ENCODE data around the gene TMA7B.
A peak's percentile ranks its signal among the peaks of the same experiment; 100 is the strongest.

TMA7B gene

DNA sequence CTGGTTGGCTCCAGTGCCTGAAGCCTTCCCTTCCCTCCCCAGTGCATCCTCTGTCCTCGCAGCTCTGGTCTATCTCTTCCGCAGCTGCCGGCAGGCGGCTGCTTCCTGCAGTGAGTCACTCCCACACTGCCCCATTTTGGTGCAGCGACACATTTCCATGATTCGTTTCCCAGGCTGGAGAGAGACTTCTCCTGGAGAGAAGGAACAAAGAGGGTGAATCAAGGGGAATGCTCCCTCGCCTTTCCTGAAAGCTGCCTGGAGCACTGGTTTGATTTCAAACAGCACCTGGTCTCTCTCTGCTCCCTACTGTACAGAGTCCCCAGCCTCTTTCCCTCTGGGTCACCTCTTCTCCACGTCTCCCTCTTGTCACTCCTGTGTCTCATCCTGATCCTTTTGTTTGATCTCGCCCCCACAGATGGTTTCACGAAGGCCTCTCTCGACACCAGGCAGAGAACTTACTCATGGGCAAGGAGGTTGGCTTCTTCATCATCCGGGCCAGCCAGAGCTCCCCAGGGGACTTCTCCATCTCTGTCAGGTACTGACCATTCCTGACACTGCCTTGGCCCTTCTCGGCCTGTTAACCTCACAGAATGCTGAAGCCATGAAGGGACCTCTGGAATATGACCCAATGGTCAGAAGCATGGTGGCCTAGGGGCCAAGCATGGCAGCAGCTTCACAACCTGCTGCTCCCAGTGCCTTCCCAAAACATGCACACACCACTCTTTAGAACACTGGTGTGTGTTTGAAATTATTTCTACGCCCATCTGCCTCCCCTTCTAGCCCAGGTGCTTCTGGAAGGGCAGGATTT lies at the start of gene TMA7B:
TMA7B (plus strand) TSS at position 758 of the 808 bp plus-strand sequence. CDS start 3,978 bp downstream, outside the sequence.
- no peak for DNase-seq (ENCODE audit: low read depth in 1 of 2, low spot score in 1 of 2)

DNA sequence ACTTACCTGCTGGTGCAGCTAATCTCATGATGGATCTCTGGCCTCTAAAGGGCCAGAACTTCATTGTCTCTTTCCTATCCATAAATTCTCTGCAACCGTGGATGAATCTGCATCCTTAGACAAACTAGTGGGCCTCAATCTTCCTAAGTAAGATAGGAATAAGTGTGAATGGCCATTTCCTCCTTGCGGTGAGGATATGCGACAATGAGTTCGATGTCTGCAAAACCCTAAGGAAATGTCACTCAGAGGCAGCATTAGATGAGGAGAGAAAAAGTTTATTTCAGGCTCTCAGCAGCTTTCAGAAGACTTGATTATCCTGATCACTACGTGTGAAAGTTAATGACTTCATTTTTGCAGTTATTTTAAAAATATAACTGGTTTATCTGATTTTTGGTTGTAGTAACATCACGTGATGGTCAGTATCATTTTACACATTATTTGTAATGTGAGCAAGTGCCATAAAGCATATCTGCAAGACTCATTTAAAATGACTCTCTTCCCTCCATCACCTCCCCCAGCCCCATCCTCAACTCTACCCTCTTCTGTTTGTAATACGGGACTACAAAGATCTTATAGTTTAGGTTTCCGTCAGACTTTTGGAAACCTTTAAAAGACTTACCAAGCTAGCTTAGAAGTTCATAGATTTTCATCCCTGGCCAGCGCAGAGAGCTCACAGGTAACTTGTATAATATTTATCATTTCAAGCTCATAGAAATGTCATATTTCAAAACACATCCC lies 49.2 kb upstream of the TMA7B start:
- no peak for DNase-seq (ENCODE audit: low read depth in 1 of 2, low spot score in 1 of 2)

GRCh38 chr22:39913321-39913720 lies 46.9 kb upstream of the TMA7B start:
- no peak for DNase-seq (ENCODE audit: low read depth in 1 of 2, low spot score in 1 of 2)

GRCh38 chr22:39913886-39914285 lies 46.3 kb upstream of the TMA7B start:
- no peak for DNase-seq (ENCODE audit: low read depth in 1 of 2, low spot score in 1 of 2)

DNA sequence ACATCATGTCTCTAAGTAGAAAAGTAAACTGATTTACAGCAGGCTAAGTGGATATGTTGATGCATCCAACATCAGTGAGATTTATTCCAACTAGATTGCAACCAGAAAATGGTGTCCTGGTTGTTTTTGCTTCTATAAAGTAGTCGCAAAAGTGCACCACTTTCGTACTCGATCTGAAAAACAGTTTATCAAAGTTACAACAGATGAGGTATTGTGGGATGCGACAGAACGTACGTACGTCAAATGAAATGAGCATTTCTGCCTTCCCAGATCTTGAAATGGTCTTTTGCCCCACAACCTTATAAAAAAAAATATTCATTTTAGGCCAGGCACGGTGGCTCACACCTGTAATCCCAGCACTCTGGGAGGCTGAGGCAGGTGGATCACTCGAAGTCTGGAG lies 45.6 kb upstream of the TMA7B start:
- no peak for DNase-seq (ENCODE audit: low read depth in 1 of 2, low spot score in 1 of 2)

- no peak for DNase-seq (ENCODE audit: low read depth in 1 of 2, low spot score in 1 of 2)
Observed at GRCh38 chr22:39915295-39915726, 44.9 kb upstream of the TMA7B start.

GRCh38 chr22:39916496-39916895 lies 43.7 kb upstream of the TMA7B start:
- DNase-seq (ENCODE audit: low read depth in 1 of 2, low spot score in 1 of 2), result no peak

GRCh38 chr22:39917197-39917643 lies 43.0 kb upstream of the TMA7B start:
- DNase-seq (ENCODE audit: low read depth in 1 of 2, low spot score in 1 of 2), result no peak

GRCh38 chr22:39917776-39918495 lies 42.3 kb upstream of the TMA7B start:
- no peak for DNase-seq (ENCODE audit: low read depth in 1 of 2, low spot score in 1 of 2)

DNA sequence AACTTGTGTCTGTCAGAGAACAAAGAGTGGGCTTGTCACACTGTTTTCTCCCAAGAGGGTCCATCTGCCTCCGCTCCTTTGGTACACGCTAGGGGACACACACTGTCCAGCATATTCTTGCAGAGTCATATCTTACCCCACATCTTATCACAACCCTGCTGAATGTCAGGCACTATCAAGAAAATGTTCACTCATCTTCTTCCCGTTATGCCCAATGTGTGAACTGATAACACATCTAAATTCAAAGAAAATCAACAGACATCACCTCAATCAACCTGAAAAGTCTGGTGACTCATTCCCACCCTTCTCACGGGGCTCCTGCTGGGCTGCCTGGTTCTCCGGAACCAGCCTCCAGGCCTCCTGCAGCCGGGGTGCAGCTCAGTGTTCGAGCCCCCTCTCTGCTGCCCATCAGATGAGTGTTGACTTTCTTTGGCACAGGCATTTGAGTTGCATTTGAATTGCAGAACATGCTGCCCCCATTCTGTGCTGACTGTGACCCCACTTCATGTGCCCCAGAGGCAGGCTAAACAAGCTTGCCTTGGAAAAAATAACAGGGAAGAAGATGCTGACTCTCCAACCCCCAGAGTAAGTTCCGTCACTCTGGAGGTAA lies 40.0 kb upstream of the TMA7B start:
- peak in 1 of 2 donors; percentile 66 for DNase-seq (ENCODE audit: low read depth in 1 of 2, low spot score in 1 of 2)

GRCh38 chr22:39923696-39924095 lies 36.5 kb upstream of the TMA7B start:
- no peak for DNase-seq (ENCODE audit: low read depth in 1 of 2, low spot score in 1 of 2)

- DNase-seq (ENCODE audit: low read depth in 1 of 2, low spot score in 1 of 2), result no peak
Observed at GRCh38 chr22:39924286-39924685, 35.9 kb upstream of the TMA7B start.

DNA sequence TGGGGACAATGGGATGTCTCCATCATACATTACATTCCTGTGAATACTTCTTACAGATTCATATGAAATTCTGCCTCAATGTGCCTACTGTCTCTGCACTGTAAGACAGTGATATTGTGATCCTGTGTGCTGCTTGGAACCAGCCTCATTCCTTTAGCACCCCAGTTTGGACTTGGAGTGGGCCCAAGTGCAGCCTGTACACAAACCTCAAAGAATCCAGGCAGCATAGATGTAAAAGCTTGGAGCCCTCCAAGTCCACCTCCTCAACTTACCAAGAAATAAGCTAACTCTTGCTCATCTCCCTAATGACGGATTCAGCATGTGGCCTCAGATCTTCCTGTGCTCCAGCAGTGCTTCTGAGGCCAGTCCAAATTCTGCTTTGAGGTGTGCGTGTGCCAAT lies 34.9 kb upstream of the TMA7B start:
- no peak for DNase-seq (ENCODE audit: low read depth in 1 of 2, low spot score in 1 of 2)

DNA sequence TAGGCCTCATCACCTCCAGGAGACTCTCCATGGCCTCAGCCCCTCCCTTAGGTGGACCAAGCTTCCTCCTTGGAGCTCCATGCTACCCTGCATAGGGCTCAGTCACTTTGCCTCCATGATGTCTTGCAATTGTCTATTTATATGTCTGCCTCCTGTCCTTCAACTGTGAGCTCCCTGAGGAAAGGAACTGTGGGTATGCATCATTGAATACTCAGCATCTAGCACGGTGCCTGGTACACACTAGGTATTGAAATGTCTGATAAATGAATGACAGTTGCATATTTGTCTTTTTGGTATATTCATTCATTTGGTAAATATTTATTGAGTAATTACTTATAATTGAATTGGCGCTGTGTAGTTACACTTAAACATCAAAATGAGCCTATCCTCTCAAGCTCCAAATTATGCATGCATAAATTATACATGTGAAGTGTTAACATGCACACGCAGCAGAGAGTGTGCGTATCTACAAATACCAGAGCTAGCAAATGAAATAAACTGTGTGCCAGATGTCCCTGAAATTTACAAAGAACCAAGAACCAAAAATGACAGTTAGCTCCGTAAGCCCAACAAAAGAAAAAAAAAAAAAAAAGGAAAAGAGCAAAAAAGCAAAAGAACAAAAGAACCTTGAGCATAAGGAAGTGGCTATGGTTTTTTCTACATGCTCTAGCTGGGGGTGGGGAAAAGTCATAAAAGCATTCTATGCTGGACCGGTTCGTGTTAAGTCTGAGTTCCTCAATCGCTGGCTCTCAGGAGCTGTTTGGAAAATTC lies 34.1 kb upstream of the TMA7B start:
- DNase-seq (ENCODE audit: low read depth in 1 of 2, low spot score in 1 of 2), result no peak

DNA sequence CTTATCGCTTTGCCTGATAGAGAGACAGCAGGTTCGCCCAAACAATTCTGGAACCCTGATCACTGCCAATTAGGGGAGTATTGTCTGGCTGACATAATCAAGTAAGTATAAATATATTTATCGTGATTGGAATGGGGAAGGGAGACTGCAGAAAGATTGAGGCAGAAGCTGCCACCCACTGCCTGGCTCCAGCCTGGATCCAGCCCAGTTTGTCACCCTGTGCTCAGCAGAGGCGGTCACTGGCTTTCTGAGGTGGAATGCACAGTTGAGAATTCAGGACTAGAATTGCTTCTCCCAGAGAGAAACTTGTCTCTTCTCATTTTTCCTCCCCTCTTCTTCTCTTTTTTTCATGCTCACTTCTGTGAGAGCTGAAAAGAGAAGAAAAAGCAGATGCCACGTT lies 33.4 kb upstream of the TMA7B start:
- no peak for DNase-seq (ENCODE audit: low read depth in 1 of 2, low spot score in 1 of 2)

DNA sequence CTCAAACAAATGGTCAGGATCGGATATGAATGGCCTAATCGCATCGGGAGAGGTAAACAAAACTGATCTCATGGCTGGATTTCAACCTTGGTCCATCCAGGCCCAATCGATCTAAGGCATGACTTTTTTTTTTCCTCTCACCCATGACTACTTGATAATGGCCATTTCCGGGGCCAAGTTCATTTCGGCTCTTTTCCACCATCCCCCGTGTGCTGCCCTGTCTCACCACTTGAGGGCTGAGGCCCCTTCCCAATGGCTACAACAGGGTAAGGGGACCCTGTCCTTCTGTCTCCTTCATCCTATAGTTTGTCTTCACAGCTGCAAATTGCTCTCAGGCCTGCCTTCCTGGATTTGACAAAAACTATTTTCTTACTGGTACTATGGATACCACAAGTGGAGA lies 32.7 kb upstream of the TMA7B start:
- no peak for DNase-seq (ENCODE audit: low read depth in 1 of 2, low spot score in 1 of 2)

- DNase-seq (ENCODE audit: low read depth in 1 of 2, low spot score in 1 of 2), result no peak
Observed at GRCh38 chr22:39928536-39929520, 31.4 kb upstream of the TMA7B start.

- no peak for DNase-seq (ENCODE audit: low read depth in 1 of 2, low spot score in 1 of 2)
Observed at GRCh38 chr22:39931251-39931650, 28.9 kb upstream of the TMA7B start.

- no peak for DNase-seq (ENCODE audit: low read depth in 1 of 2, low spot score in 1 of 2)
Observed at GRCh38 chr22:39932166-39932565, 28.0 kb upstream of the TMA7B start.
